ENCODE results near the gene HPCAL1. TPM values are rescaled to one million over a fixed set of nuclear protein-coding genes. Genes with fewer than 3 reads are reported as not detected.
"Not testable (repeated sequence)": the region's sequence is repeated elsewhere in the genome, so short reads cannot be mapped to it uniquely, and the experiment has no call there.

The HPCAL1 gene
- total and polyA plus RNA-seq, 11 donors = 18.9 to 63.2 (median 40.5) TPM

DNA sequence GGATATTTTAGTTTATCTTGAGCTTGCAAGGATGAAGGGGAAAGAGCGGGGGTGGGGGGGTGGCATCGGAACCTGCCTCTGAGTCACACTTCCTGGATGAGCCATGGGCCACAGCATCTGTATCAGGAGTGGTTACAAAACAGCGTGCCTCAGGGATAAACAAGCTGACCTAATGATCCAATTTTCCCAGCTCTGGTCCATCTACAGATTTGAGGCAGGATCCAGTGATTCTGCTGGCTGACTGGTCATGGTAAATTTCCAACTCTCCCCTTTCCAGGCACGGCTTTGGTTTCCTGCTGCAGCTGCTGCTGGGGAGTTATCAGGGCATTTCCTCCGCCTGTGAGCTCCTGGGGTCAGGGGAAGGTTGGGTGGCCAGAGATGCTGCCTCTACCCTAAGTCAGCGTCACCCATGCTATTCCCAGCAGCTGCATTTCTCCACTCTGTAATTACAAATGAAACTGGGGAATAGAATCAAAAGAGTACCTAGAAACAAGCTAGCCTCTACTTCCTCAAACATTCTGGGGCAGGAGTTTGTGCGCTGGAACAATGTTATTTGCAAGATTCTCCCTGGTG is 4.7 kb upstream of the HPCAL1 start:
- Histone ChIP-seq H3K9me3 (peaks cover 0 to 23% (median 11%) of the 10 kb centered on the region in 12 donors), H3K4me3 (no peak overlapping the region), H3K36me3 (no peaks in the 10 kb centered on the region), H3K4me1 (peaks cover 0 to 30% (median 7%) of the 10 kb centered on the region in 12 donors), H3K27ac (peak overlapping the region in 3 of 12 donors; percentile 34 to 47 (median 35)), H3K27me3 (no peaks in the 10 kb centered on the region)
- ATAC-seq (peak in 2 of 4 donors; percentile 6 to 40), DNase-seq (peak in 3 of 5 donors; percentile 55 to 69 (median 59))
- WGBS, 4 donors = 36 to 56% (median 42%) methylated on average over 6 to 7 of the region's 7 CpGs
- no peak for TF ChIP-seq POLR2A (IDR thresholded peaks at IDR 0.05)
- TF ChIP-seq, protein P1, sequence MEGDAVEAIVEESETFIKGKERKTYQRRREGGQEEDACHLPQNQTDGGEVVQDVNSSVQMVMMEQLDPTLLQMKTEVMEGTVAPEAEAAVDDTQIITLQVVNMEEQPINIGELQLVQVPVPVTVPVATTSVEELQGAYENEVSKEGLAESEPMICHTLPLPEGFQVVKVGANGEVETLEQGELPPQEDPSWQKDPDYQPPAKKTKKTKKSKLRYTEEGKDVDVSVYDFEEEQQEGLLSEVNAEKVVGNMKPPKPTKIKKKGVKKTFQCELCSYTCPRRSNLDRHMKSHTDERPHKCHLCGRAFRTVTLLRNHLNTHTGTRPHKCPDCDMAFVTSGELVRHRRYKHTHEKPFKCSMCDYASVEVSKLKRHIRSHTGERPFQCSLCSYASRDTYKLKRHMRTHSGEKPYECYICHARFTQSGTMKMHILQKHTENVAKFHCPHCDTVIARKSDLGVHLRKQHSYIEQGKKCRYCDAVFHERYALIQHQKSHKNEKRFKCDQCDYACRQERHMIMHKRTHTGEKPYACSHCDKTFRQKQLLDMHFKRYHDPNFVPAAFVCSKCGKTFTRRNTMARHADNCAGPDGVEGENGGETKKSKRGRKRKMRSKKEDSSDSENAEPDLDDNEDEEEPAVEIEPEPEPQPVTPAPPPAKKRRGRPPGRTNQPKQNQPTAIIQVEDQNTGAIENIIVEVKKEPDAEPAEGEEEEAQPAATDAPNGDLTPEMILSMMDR (IDR thresholded peaks at IDR 0.05) = no peak
- intact Hi-C loops (cut with DNase I) = no loop called here

DNA sequence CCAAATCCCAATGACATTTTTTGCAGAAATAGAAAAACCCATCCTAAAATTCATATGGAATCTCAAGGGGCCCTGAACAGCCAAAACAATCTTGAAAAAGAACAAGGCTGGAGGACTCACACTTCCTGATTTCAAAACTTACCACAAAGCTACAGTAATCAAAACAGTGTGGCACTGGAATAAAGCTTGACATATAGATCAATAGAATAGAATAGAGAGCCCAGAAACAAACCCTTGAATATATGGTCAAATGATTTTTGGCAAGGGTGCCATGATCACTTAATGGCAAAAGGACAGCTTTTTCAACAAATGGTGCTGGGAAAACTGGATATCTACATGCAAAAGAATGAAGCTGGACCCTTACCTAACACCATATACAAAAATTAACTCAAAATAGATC is 3.9 kb upstream of the HPCAL1 start:
- not testable (repeated sequence) for ATAC-seq
- Histone ChIP-seq H3K9me3 (peaks cover 0 to 18% (median 9%) of the 10 kb centered on the region in 12 donors), H3K27ac (peak overlapping the region in 2 of 12 donors; percentile 35 to 47)

DNA sequence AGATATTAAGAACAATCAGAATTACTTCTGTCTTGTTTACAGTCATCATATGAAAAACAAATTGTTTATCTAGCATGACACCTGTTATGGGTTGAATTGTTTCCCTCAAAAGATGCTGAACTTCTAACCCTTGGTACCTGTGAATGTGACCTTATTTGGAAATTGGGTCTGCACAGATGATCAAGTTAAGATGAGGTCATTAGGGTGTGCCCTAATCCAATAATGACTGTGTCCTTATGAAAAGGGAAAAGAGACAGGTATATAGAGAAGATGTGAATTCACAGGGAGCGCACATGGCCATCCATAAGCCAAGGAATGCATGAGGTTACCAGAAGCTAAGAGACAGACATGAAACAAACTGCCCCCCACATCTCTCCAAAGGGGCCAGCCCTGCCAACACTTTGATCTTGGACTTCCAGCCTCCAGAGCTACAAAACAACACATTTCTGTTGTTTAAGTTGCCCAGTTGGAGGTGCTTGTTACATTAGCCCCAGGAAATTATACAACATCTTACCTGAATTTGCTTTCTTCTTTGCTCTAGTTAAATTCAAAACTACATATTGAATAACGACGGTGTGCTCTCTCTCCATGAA is 2.3 kb upstream of the HPCAL1 start:
- no peak for TF ChIP-seq POLR2A (IDR thresholded peaks at IDR 0.05)
- TF ChIP-seq, protein P1 (IDR thresholded peaks at IDR 0.05) = no peak
- 68 to 91% (median 82%) methylated on average over 3 of the region's 3 CpGs for WGBS, 4 donors
- intact Hi-C loops (cut with DNase I) = loop anchor here in 9 of 10 donors (5.0 to 10.0 kb wide), 7 partner anchors 63 to 178 kb away; partner anchors contain the start of gene RRM2 (in 4 of the 9)
- H3K4me3 ChIP-seq = no peak overlapping the region
- H3K9me3 ChIP-seq = peaks cover 0 to 7% (median 0%) of the 10 kb centered on the region in 12 donors
- H3K27me3 ChIP-seq = no peaks in the 10 kb centered on the region
- H3K27ac ChIP-seq = no peak overlapping the region
- H3K36me3 ChIP-seq = no peaks in the 10 kb centered on the region
- ATAC-seq (no peak), DNase-seq (no peak)
- peaks cover 0 to 43% (median 22%) of the 10 kb centered on the region in 12 donors for H3K4me1 ChIP-seq

More for the DNA sequence above, 3.9 kb upstream of the HPCAL1 start:
- peaks cover 0 to 30% (median 9%) of the 10 kb centered on the region in 12 donors for H3K4me1 ChIP-seq
- H3K4me3 ChIP-seq; DNase-seq; H3K36me3 ChIP-seq; H3K27me3 ChIP-seq; intact Hi-C loops (cut with DNase I): not testable (repeated sequence)

DNA sequence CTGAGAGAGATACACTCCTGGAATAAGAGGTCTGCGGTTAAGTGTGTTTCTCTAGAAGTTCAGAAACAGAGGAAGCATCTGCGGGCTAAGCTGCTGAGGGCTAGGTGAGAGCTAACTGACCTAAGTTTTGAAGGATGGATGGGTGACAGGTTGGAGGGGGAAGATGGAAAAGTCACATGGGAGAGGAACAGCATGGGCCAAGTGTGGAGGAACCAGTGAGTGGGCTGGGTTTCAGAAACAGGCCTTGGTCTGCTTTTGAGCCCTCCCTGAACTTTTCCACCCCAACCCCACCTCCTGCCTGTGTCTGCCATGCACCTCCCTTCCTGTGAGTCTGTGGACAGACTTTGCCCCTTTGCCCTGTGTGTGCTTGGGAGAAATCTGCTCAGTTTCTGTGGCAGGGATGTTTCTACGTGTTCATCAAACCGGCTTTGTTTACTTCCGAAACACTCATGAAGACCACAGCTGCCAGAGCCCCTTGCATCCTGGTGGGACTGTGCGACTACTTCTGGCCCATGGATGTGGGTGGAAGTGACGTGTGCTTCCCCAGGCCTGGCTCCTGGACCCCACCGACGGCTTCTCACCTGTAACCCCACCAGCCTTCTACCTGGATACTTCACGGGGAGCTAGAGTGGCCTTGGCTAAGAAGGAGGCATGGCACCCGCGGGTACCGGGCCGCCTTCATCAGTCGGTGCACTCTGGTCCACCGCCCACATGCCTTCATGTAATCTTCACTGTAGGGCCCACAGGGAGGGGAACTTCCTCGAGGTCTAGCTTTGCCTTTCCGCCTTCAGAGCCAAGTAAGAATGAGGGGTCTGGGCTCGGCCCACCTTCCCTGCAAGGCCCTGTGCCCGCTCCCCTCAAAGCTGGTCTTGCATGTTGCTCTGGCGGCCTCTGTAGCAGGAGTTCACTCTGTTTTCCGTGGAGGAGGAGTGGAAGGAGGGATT is 1.4 kb upstream of the HPCAL1 start:
- peak overlapping the region in 5 of 12 donors; percentile 80 to 90 (median 85) for H3K27ac ChIP-seq
- H3K36me3 ChIP-seq = no peaks in the 10 kb centered on the region
- intact Hi-C loops (cut with DNase I) = loop anchor here in 9 of 10 donors (5.0 to 10.0 kb wide), 7 partner anchors 64 to 179 kb away; partner anchors contain the start of gene RRM2 (in 4 of the 9)
- peak overlapping the region in 1 of 12 donors; percentile 92 for H3K4me3 ChIP-seq
- peaks cover 0 to 52% (median 28%) of the 10 kb centered on the region in 12 donors for H3K4me1 ChIP-seq
- H3K9me3 ChIP-seq = peaks cover 0 to 7% (median 0%) of the 10 kb centered on the region in 12 donors
- DNase-seq = no peak
- TF ChIP-seq, protein P1 (IDR thresholded peaks at IDR 0.05) = no peak
- TF ChIP-seq POLR2A (IDR thresholded peaks at IDR 0.05) = no peak
- ATAC-seq = no peak
- 87 to 89% (median 88%) methylated on average over 17 to 22 of the region's 22 CpGs for WGBS, 4 donors
- H3K27me3 ChIP-seq = no peaks in the 10 kb centered on the region
